ENCODE data around the gene SLC48A1.

DNA sequence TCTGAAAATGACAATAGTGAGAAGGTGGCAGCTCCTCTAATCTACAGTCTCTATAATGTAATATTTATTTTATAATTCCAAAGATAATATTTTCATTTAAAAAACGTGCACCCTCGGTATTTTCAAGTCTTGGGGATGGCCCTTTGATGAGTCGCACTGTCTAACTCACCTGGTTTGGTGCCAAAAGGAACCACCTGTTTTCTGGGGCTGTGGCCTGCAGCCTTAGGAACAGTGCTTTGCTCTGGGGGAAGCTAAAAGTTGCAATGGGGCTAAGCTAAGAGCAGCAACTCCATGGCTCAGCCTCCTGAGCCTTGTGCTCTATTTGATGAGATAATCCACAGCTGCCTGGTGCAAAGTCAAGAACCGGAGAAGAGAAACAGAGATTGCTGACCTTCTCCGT is 41.3 kb upstream of the SLC48A1 start:
- TF ChIP-seq, protein P1, sequence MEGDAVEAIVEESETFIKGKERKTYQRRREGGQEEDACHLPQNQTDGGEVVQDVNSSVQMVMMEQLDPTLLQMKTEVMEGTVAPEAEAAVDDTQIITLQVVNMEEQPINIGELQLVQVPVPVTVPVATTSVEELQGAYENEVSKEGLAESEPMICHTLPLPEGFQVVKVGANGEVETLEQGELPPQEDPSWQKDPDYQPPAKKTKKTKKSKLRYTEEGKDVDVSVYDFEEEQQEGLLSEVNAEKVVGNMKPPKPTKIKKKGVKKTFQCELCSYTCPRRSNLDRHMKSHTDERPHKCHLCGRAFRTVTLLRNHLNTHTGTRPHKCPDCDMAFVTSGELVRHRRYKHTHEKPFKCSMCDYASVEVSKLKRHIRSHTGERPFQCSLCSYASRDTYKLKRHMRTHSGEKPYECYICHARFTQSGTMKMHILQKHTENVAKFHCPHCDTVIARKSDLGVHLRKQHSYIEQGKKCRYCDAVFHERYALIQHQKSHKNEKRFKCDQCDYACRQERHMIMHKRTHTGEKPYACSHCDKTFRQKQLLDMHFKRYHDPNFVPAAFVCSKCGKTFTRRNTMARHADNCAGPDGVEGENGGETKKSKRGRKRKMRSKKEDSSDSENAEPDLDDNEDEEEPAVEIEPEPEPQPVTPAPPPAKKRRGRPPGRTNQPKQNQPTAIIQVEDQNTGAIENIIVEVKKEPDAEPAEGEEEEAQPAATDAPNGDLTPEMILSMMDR (optimal IDR thresholded peaks at IDR 0.05 in 1 of 3, IDR thresholded peaks at IDR 0.05 in 1 of 3, conservative IDR thresholded peaks at IDR 0.05 in 1 of 3; ENCODE audit: extremely low read depth in 1 of 3, insufficient read depth in 2 of 3, low read length in 3 of 3) = no peak
- no peak for TF ChIP-seq EZH2 (IDR thresholded peaks at IDR 0.05; ENCODE audit: low read length)
